HG02973 (cell line): ENCODE data around the gene M6PR.
"Not testable (repeated sequence)": the region's sequence is repeated elsewhere in the genome, so short reads cannot be mapped to it uniquely, and the experiment has no call there.

Source experiments
- ATAC-seq: cut with Tn5 transposase; IDR thresholded peaks from one replicate; pipeline ENCODE4 v1.9.1; 2021; ENCODE audit warnings: moderate library complexity; ENCODE audit not compliant: unreplicated experiment

Gene M6PR

GRCh38 chr12:8951744-8952143 lies 2.3 kb upstream of the M6PR start:
- ATAC-seq: no peak

GRCh38 chr12:8950702-8951478 lies 1.4 kb upstream of the M6PR start:
- no peak for ATAC-seq

DNA sequence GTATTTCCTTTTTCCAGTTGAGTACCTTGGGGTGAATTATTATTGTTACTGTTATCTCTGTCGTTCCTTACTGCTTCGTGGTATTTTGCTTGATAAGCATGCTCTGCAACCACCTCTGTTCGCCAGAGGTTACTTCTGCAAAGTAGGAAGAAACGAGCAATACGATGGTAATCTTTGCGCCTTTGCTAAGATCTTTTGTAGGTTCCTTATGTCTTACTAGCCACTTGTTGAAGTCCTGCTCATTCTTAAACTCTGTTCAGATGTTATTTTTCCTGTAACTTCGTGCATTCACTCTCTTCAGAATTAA lies 729 bp upstream of the M6PR start:
- peak; percentile 6 for ATAC-seq

DNA sequence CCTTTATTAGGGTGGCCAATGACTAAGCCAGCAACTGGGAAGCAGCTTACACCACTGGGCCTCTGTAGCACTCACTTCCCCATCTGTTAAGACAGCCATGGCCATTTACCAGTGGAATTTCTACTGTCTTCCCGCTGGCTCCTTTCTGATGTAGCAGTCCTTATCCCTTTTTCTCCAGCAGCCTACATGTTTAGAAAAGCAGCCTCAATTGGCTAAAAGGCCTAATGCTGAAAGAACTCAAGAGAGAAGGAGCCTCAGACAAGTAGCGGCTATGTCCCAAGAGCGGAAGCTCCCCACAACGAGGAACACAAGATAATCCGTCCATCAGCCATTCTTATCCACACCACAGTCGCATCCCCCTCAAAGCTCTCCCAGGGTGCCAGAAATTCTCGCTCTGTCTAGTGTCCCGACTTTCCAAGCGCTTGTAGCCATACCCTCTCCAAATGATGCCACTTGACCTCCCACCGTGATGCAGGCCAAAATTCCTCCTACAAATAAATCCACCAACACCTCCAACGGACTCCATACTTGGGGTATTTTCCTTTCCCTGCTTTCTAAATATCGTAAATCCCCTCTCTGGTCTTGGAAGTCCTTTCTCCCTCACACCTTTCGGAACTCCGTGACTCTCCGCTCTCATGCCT lies 624 bp downstream of the M6PR start:
- no peak for ATAC-seq

GRCh38 chr12:8947737-8948136 lies 1.7 kb downstream of the M6PR start:
- no peak for ATAC-seq

GRCh38 chr12:8946733-8947132 lies 2.7 kb downstream of the M6PR start:
- ATAC-seq: no peak

GRCh38 chr12:8943565-8944186 lies 5.8 kb downstream of the M6PR start:
- ATAC-seq: no peak

DNA sequence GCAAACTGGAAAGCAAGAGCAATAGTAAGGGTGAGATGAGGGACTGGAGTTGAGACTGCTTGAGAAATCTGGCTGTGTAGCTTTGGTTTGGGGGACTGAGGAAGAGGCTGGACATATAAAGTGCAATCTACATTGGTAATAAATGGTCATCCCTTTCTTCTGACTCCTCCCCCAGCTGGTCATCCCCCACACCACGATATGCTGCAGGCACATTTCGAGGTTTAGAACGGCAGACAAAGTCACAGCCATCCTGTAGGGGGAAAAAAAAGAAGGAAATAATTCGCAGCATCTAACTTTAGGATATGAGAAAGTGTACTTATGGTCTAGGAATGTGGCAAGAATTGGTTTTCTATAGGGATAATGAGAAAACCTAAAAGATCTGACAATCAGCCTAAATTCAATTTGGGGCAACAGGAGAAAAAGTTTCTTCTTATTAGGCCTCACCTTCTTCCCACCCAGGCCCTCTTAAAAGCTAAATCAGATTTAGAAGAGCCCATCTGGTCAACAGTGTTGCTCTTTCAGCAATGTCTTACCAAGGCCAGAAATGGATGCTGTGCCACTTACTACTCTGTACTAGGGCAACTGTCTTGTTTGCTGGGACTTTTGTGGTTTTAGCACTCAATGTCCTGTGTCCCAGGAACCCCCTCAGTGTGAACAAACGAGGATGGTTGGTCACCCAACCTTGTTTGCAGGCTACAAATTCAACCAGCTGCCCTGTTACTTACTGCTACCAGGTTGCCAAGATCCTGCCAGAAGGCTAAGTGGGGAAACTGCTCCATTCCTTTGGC lies 7.6 kb downstream of the M6PR start:
- ATAC-seq: no peak

- not testable (repeated sequence) for ATAC-seq
Measured at GRCh38 chr12:8937842-8938442, 11.5 kb downstream of the M6PR start.

DNA sequence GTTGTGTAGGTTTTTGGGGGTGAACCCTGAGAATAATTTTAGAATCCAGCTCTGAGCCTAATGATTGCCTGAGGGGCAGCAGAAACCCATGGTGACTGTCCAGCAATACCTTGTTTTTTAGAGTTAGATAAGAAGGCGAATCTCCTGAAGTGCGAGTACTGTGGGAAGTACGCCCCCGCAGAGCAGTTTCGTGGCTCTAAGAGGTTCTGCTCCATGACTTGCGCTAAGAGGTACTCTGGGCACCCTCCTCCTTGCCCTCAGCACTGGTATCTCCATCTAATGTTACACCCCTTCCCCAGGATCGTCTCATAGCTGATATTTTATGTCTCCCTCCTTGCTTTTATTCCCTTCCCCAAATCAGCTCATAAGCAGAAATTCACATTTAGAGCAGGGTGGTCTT lies 12.7 kb downstream of the M6PR start:
- ATAC-seq: no peak

GRCh38 chr12:8934080-8934479 lies 15.4 kb downstream of the M6PR start:
- ATAC-seq: not testable (repeated sequence)

- not testable (repeated sequence) for ATAC-seq
Measured at GRCh38 chr12:8932464-8932863, 17.0 kb downstream of the M6PR start.

GRCh38 chr12:8930655-8931323 lies 18.7 kb downstream of the M6PR start:
- ATAC-seq: not testable (repeated sequence)

DNA sequence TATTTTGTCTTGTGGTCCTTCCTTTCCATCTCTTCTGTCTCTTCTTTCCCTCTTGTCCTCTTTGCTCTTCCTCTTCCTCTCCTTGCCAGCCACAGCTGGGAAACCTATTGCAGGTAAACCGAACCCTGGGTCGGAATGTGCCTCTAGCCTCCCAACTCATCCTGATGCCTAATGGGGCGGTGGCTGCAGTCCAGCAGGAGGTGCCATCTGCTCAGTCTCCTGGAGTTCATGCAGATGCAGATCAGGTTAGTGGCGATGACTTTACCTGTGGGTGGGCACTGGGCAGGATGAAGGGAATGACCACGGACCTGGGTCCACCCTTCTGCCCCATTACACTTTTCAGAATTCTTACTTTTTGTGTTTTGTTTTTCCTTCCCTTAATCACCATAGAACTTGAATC lies 26.9 kb downstream of the M6PR start:
- ATAC-seq: no peak

- ATAC-seq: not testable (repeated sequence)
Measured at GRCh38 chr12:8919643-8920042, 29.8 kb downstream of the M6PR start.

DNA sequence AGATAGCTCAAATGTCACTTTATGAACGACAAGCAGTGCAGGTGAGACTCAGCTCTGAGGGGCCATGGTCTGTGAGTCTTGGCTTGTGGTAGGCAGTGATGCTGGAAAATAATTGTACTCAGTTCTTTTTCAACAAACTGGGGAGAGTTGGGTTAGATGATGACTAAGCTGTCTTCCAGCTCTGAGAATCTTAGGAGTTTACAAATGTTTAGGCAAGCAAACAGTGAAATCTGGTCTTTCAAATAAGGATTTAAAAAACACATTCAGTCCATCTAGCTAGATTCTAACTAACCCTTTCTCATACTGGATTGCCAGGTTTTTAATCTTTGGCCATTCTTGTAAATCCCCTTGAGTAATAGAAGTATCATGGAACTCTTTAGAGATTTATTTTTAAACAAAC lies 31.7 kb downstream of the M6PR start:
- no peak for ATAC-seq

DNA sequence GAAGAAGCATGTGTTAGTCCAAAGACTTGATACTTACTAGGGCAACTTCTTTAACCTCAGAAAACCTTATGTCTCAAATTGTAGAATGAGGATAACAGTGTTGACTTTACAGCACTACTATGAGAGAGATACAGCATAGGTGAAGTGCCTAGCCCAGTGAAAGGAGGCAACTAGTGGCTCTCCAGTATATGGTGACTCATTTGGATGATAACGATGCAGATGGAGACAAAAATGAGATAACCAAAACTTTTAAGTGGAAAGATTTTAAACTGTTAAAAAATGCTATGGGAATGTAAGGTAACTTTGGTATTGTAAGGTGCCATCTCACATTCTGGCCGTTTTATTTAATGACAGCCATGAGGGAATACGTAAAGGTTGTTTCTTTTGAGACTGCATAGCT lies 32.4 kb downstream of the M6PR start:
- no peak for ATAC-seq

DNA sequence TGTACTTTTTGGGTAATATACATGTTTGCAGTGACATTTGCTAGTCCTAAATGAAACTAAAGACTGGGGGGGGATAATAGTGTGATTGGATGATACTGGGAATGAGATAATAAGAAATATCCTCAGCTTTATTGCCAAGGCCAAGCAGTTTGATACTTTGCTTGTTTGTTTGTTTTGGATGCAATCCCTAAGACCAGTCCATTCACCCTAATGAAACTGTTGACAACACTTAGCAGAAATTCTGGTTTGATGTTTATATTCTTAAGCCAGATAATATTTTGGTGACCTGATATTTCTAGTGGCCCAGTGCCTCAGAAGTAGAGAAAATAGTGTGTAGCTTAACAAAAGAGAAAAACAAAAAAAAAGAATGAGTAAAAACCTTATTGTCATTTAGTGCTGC lies 33.3 kb downstream of the M6PR start:
- ATAC-seq: no peak

DNA sequence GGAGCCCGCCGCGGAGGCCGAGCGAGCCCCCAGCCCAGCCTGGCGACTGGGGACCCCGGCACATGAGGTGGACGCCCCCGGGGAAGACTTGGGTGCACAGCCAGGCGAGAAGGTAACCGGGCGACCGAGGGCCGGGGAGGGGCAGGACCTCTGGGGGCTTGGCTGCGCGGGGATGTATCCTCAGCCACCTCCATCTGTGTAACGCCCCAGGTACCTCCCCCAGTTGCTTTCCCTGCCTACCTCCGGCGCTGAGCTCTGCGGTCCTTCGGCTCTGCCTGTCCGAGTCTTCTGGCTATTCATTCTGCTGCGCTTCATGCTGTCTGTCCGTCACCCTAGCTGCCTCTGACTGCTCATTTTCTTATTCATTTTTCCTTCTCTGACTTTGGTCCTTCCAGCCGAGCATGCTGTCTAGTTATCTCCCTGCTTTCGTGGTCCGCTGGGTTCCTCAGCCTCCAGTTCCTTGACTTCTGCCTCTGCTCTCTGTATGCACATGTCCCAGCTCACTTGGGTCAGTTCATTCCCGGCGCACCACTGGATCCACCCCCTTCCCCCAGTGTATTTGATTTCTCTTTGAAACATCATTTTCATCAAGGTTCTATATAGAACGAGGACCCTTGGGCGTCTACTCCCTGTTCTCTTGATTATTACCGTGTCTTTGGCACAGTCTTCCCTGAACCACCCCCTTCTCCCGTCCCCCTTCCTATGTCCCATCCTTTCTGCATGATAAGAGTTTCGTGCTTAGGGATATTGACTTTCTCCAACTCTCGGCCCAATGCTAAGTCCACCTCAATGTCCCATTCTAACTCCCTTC lies 34.5 kb downstream of the M6PR start:
- ATAC-seq: peak; percentile 58
